Osteoblast (primary cell): Measurements from ENCODE around the gene MYEF2. TPM values are rescaled to one million over a fixed set of nuclear protein-coding genes. Genes with fewer than 3 reads are reported as not detected.
A peak's percentile ranks its signal among the peaks of the same experiment; 100 is the strongest.

Source experiments
- DNase-seq: peaks from one replicate; pipeline ENCODE4 v3.0.0; 2011; ENCODE audit warnings: low spot score, mixed read lengths; ENCODE audit not compliant: insufficient read length; ENCODE audit errors: missing footprints
- H2AFZ ChIP-seq: 2 replicates; pipeline ENCODE4 v1.6.0; 2011; ENCODE audit warnings: mild to moderate bottlenecking, low read length
- H3K27ac ChIP-seq: 2 replicates; pipeline ENCODE4 v1.5.1; 2011; ENCODE audit warnings: mild to moderate bottlenecking, low read depth, low read length, moderate library complexity
- H3K27me3 ChIP-seq: 2 replicates; pipeline ENCODE4 v1.6.0; 2012; ENCODE audit warnings: mild to moderate bottlenecking, control low read depth, inconsistent platforms, low read length, moderate library complexity; ENCODE audit not compliant: insufficient read depth
- H3K36me3 ChIP-seq: 2 replicates; pipeline ENCODE4 v1.5.1; 2011; ENCODE audit warnings: mild to moderate bottlenecking, low read length, control low read depth, moderate library complexity; ENCODE audit not compliant: insufficient read depth
- H3K4me1 ChIP-seq: 2 replicates; pipeline ENCODE4 v1.5.1; 2011; ENCODE audit warnings: mild to moderate bottlenecking, low read length, control low read depth, moderate library complexity; ENCODE audit not compliant: insufficient read depth
- H3K4me2 ChIP-seq: 2 replicates; pipeline ENCODE4 v1.6.0; 2011; ENCODE audit warnings: mild to moderate bottlenecking, low read length; ENCODE audit not compliant: insufficient read depth
- H3K4me3 ChIP-seq: fragments of 200-600 bp; sonication (generic); 3 replicates; pipeline ENCODE4 v1.5.1; 2012; ENCODE audit warnings: mild to moderate bottlenecking, low read length, inconsistent platforms; ENCODE audit not compliant: insufficient read depth
- H3K79me2 ChIP-seq: 2 replicates; pipeline ENCODE4 v1.6.0; 2012; ENCODE audit warnings: mild to moderate bottlenecking, low read length, control low read depth, inconsistent platforms; ENCODE audit not compliant: insufficient read depth
- H3K9me3 ChIP-seq: 2 replicates; pipeline ENCODE4 v1.5.1; 2011; ENCODE audit warnings: low read depth, low read length, control low read depth
- H4K20me1 ChIP-seq: 2 replicates; pipeline ENCODE4 v1.6.0; 2012; ENCODE audit warnings: mild to moderate bottlenecking, low read length, control low read depth; ENCODE audit not compliant: insufficient read depth
- CTCF ChIP-seq: IDR thresholded peaks from 2 replicates; pipeline ENCODE4 v1.5.1; 2011; ENCODE audit warnings: mild to moderate bottlenecking, low read depth, low read length, moderate library complexity; ENCODE audit errors: extremely low read depth
- total RNA-seq: library from RNA; depleted of rRNA; stranded (reverse); fragments of >200 nt; gene quantifications from 2 replicates; pipeline ENCODE4 v1.2.3, GENCODE V29; 2012

Gene MYEF2
- total RNA-seq, 1 donor, result 1.1 TPM

DNA sequence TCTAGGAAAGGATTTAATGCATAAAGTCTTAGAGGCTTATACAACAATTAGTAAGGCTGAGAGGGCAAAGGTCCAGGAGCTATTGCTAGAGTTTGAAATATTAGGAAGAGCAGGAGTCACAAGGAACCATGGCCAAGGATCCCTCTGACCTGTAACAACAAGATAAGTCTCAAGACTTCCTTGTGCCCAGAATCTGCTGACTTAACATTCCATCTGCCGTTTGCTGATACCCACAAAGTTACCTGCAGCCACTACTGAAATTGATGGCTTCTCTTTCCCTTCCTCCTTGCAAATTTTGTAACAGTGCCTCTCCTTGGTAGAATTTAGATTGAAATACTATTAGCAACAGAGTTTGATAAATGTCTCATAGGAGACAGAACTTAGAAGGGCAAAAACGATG, 4.7 kb upstream of the MYEF2 start:
- Histone ChIP-seq H3K79me2 (no peaks in the 10 kb centered on the region), H3K36me3 (no peaks in the 10 kb centered on the region), H3K9me3 (no peaks in the 10 kb centered on the region), H3K4me2 (no peak overlapping the region), H3K27me3 (no peaks in the 10 kb centered on the region), H3K4me3 (no peak overlapping the region), H2AFZ (no peak overlapping the region), H3K4me1 (no peaks in the 10 kb centered on the region), H3K27ac (no peak overlapping the region), H4K20me1 (no peaks in the 10 kb centered on the region)
- DNase-seq, result no peak
- TF ChIP-seq CTCF, result no peak

- no peak for DNase-seq
- no peak for TF ChIP-seq CTCF
- no peaks in the 10 kb centered on the region for H4K20me1 ChIP-seq
- no peaks in the 10 kb centered on the region for H3K27me3 ChIP-seq
- peak overlapping the region; percentile 78 for H3K4me3 ChIP-seq
- peak overlapping the region; percentile 92 for H2AFZ ChIP-seq
- H3K79me2 ChIP-seq, result peaks cover 26% of the 10 kb centered on the region
- H3K4me2 ChIP-seq, result peak overlapping the region; percentile 71
- H3K27ac ChIP-seq, result no peak overlapping the region
- no peaks in the 10 kb centered on the region for H3K9me3 ChIP-seq
- H3K36me3 ChIP-seq, result no peaks in the 10 kb centered on the region
- no peaks in the 10 kb centered on the region for H3K4me1 ChIP-seq
Observed at GRCh38 chr15:48178648-48178931, 495 bp upstream of the MYEF2 start.

DNA sequence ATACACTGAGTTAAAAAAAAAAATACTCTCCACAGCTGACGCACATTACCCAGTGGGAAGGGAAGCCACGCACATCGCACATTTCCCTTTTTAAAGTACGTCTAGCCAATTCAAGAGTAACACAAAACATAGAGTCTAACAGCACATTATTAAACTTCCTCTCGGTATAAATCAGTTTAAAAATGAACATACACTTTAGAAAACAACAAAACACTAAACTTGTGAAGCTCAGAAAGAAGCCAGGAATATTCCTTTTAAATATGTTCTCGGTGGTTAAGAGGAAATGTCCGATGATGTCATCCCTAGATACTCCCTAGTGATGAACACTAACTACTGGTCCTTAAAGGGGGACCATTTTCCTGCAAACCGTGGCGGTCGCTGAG, 721 bp downstream of the MYEF2 start:
- Histone ChIP-seq H3K4me3 (peak overlapping the region; percentile 78), H3K36me3 (no peaks in the 10 kb centered on the region), H2AFZ (peak overlapping the region; percentile 75), H3K4me1 (no peaks in the 10 kb centered on the region), H3K4me2 (peak overlapping the region; percentile 71), H3K9me3 (no peaks in the 10 kb centered on the region), H4K20me1 (no peaks in the 10 kb centered on the region), H3K27ac (peak overlapping the region; percentile 38), H3K27me3 (no peaks in the 10 kb centered on the region), H3K79me2 (peaks cover 36% of the 10 kb centered on the region)
- DNase-seq, result peak; percentile 70
- no peak for TF ChIP-seq CTCF

- no peaks in the 10 kb centered on the region for H3K4me1 ChIP-seq
- H3K27ac ChIP-seq, result peak overlapping the region; percentile 38
- peak overlapping the region; percentile 71 for H3K4me2 ChIP-seq
- peak overlapping the region; percentile 78 for H3K4me3 ChIP-seq
- no peaks in the 10 kb centered on the region for H3K27me3 ChIP-seq
- H3K36me3 ChIP-seq, result no peaks in the 10 kb centered on the region
- H3K79me2 ChIP-seq, result peaks cover 37% of the 10 kb centered on the region
- TF ChIP-seq CTCF, result no peak
- H3K9me3 ChIP-seq, result no peaks in the 10 kb centered on the region
- no peaks in the 10 kb centered on the region for H4K20me1 ChIP-seq
- no peak for DNase-seq
- H2AFZ ChIP-seq, result peak overlapping the region; percentile 75
Observed at GRCh38 chr15:48176957-48177356, 1.1 kb downstream of the MYEF2 start.
